COLO829 (cell line): Measurements from ENCODE around the gene LATS2.
A peak's percentile ranks its signal among the peaks of the same experiment; 100 is the strongest.
"Not testable (repeated sequence)": the region's sequence is repeated elsewhere in the genome, so short reads cannot be mapped to it uniquely, and the experiment has no call there.

Experiments
- DNase-seq: peaks from one replicate; pipeline ENCODE4 v3.0.0; 2012; ENCODE audit warnings: low spot score

Gene LATS2

GRCh38 chr13:20960663-20961309, 100.6 kb downstream of the LATS2 start:
- DNase-seq, result no peak

GRCh38 chr13:20957049-20957620, 104.3 kb downstream of the LATS2 start:
- not testable (repeated sequence) for DNase-seq

- no peak for DNase-seq
Measured at GRCh38 chr13:20955496-20955895, 105.9 kb downstream of the LATS2 start.

GRCh38 chr13:20953245-20953931, 108.0 kb downstream of the LATS2 start:
- DNase-seq, result no peak

GRCh38 chr13:20952838-20953237, 108.5 kb downstream of the LATS2 start:
- no peak for DNase-seq

GRCh38 chr13:20948001-20948400, 113.4 kb downstream of the LATS2 start:
- DNase-seq, result not testable (repeated sequence)

GRCh38 chr13:20945952-20946383, 115.4 kb downstream of the LATS2 start:
- no peak for DNase-seq

GRCh38 chr13:20942938-20943559, 118.3 kb downstream of the LATS2 start:
- no peak for DNase-seq

- DNase-seq, result not testable (repeated sequence)
Measured at GRCh38 chr13:20940511-20940910, 120.9 kb downstream of the LATS2 start.

- no peak for DNase-seq
Measured at GRCh38 chr13:20940083-20940482, 121.3 kb downstream of the LATS2 start.

GRCh38 chr13:20939662-20940061, 121.7 kb downstream of the LATS2 start:
- DNase-seq, result no peak

GRCh38 chr13:20938302-20938701, 123.1 kb downstream of the LATS2 start:
- no peak for DNase-seq

GRCh38 chr13:20927596-20928257, 133.7 kb downstream of the LATS2 start:
- DNase-seq, result no peak

GRCh38 chr13:20925395-20925790, 136.0 kb downstream of the LATS2 start:
- not testable (repeated sequence) for DNase-seq

- peak; percentile 53 for DNase-seq
Measured at GRCh38 chr13:20924758-20925394, 136.5 kb downstream of the LATS2 start.

GRCh38 chr13:20923272-20923671, 138.1 kb downstream of the LATS2 start:
- DNase-seq, result no peak
